OCI-LY1 (cell line): Measurements from ENCODE around the gene GSTM2.

ENCODE experiments used
- H2AFZ ChIP-seq: fragments of 200-600 bp; sonication (generic), shearing (Covaris generic); 2 replicates; pipeline ENCODE4 v1.6.0; 2014; ENCODE audit warnings: antibody characterized with exemption, mild to moderate bottlenecking, low read length
- H3F3A ChIP-seq: fragments of 200-600 bp; sonication (generic), shearing (Covaris generic); 2 replicates; pipeline ENCODE4 v1.6.0; 2014; ENCODE audit warnings: mild to moderate bottlenecking, antibody characterized with exemption, low read length, moderate library complexity; ENCODE audit not compliant: insufficient read depth
- H3K27ac ChIP-seq: fragments of 200-600 bp; sonication (generic); 2 replicates; pipeline ENCODE4 v1.5.1; 2014; ENCODE audit warnings: low read length, mixed run types, mild to moderate bottlenecking, low read depth; ENCODE audit not compliant: poor library complexity, severe bottlenecking
- H3K27me3 ChIP-seq: fragments of 200-600 bp; sonication (generic); 2 replicates; pipeline ENCODE4 v1.6.0; 2014; ENCODE audit warnings: antibody characterized with exemption, mild to moderate bottlenecking, low read length, moderate library complexity; ENCODE audit not compliant: insufficient read depth
- H3K36me3 ChIP-seq: fragments of 200-600 bp; sonication (generic); 2 replicates; pipeline ENCODE4 v1.6.1; 2014; ENCODE audit warnings: mild to moderate bottlenecking, antibody characterized with exemption, low read length, moderate library complexity, mixed read lengths; ENCODE audit not compliant: insufficient read depth
- H3K4me1 ChIP-seq: fragments of 200-600 bp; sonication (generic); 2 replicates; pipeline ENCODE4 v1.5.1; 2014; ENCODE audit warnings: mild to moderate bottlenecking, low read length, moderate library complexity; ENCODE audit not compliant: insufficient read depth, severe bottlenecking
- H3K4me2 ChIP-seq: fragments of 200-600 bp; sonication (generic), shearing (Covaris generic); 2 replicates; pipeline ENCODE4 v1.6.1; 2014; ENCODE audit warnings: low read length
- H3K4me3 ChIP-seq: fragments of 200-600 bp; sonication (generic); 2 replicates; pipeline ENCODE4 v1.5.1; 2014; ENCODE audit warnings: low read length, low read depth, mild to moderate bottlenecking, mixed read lengths; ENCODE audit not compliant: poor library complexity, severe bottlenecking
- H3K79me2 ChIP-seq: fragments of 200-600 bp; shearing (Covaris generic); 2 replicates; pipeline ENCODE4 v1.6.1; 2016; ENCODE audit warnings: mixed run types, low read length, mixed read lengths; ENCODE audit not compliant: insufficient read depth
- H3K9ac ChIP-seq: fragments of 200-600 bp; sonication (generic), shearing (Covaris generic); 2 replicates; pipeline ENCODE4 v1.6.1; 2014; ENCODE audit warnings: mild to moderate bottlenecking, low read length, mixed read lengths
- H3K9me2 ChIP-seq: fragments of 200-600 bp; sonication (generic), shearing (Covaris generic); 2 replicates; pipeline ENCODE4 v1.6.1; 2014; ENCODE audit warnings: low read depth, mild to moderate bottlenecking, low read length, mixed read lengths
- H3K9me3 ChIP-seq: fragments of 200-600 bp; shearing (Covaris generic); 2 replicates; pipeline ENCODE4 v1.6.1; 2014; ENCODE audit warnings: low read length, mixed read lengths
- H4K20me1 ChIP-seq: fragments of 200-600 bp; sonication (generic), shearing (Covaris generic); 2 replicates; pipeline ENCODE4 v1.6.0; 2016; ENCODE audit warnings: mild to moderate bottlenecking, low read length; ENCODE audit not compliant: insufficient read depth
- EZH2 ChIP-seq: fragments of 200-600 bp; sonication (generic), shearing (Covaris generic); IDR thresholded peaks from 2 replicates; pipeline ENCODE4 v1.8.0; 2017; ENCODE audit warnings: borderline replicate concordance, mixed run types, mild to moderate bottlenecking, antibody characterized with exemption, low read length, moderate library complexity, mixed read lengths
- TF ChIP-seq, protein P1 (sequence below): fragments of 200-600 bp; sonication (generic), shearing (Covaris generic); IDR thresholded peaks from 2 replicates; pipeline ENCODE4 v1.5.1; 2017; ENCODE audit warnings: mild to moderate bottlenecking, antibody characterized with exemption, low read length, moderate library complexity, mixed read lengths

The GSTM2 gene

DNA sequence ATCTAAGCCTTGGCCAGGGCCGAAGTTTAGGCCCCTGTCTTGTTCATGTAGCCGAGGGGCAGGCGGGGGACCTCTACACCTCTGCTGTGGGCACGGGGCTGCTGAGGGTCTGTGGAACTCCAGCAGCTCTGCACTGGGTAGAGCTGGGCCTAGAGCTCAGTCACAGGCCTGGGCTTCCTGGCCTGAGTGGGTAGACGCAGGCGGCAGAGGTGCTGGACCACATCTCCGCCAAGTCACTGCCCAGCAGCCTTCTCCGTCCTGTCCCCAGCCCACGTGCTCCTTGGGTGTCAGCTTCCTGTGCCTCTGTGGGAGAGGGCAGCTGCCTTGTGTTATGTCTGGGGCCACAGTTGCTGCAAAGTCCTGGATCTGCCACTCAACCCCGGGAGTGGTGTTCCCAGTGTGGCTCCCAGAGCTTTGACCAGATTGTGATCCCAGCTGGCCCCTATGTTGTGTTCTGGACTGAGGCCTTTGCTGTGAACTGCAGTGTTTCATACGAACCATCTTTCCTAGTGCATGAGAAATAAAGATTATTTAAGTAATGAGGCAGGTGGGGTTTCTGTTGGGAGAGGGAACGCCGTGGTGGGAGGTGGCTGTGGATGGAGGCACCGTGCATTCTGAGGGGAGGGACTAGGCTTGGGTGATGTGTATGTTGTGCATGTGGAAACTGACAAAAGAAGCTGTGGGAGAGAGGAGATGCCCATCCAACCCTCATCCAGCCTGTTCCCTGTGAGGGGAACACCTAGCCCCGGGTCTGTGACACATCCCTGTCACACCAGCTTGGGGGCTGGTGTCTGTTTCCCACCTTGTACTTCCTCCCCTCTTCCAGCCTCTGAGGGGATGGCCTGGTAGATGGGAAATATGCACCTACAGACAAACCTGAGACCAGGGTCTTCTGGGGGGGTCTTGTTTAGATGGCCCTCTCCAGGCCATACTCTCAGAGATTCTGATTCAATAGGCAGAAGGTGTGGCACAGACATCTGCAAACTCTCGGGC lies 36.0 kb upstream of the GSTM2 start:
- no peak overlapping the region for H3K9ac ChIP-seq
- no peak for TF ChIP-seq EZH2
- TF ChIP-seq, protein P1, sequence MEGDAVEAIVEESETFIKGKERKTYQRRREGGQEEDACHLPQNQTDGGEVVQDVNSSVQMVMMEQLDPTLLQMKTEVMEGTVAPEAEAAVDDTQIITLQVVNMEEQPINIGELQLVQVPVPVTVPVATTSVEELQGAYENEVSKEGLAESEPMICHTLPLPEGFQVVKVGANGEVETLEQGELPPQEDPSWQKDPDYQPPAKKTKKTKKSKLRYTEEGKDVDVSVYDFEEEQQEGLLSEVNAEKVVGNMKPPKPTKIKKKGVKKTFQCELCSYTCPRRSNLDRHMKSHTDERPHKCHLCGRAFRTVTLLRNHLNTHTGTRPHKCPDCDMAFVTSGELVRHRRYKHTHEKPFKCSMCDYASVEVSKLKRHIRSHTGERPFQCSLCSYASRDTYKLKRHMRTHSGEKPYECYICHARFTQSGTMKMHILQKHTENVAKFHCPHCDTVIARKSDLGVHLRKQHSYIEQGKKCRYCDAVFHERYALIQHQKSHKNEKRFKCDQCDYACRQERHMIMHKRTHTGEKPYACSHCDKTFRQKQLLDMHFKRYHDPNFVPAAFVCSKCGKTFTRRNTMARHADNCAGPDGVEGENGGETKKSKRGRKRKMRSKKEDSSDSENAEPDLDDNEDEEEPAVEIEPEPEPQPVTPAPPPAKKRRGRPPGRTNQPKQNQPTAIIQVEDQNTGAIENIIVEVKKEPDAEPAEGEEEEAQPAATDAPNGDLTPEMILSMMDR: no peak
- H3K9me3 ChIP-seq: no peaks in the 10 kb centered on the region
- no peak overlapping the region for H3K27ac ChIP-seq
- no peaks in the 10 kb centered on the region for H3K79me2 ChIP-seq
- H3K4me3 ChIP-seq: no peak overlapping the region
- no peaks in the 10 kb centered on the region for H3K9me2 ChIP-seq
- H4K20me1 ChIP-seq: no peaks in the 10 kb centered on the region
- no peaks in the 10 kb centered on the region for H3K4me1 ChIP-seq
- H3K36me3 ChIP-seq: peaks cover 52% of the 10 kb centered on the region
- no peaks in the 10 kb centered on the region for H3F3A ChIP-seq
- H3K4me2 ChIP-seq: no peak overlapping the region
- no peak overlapping the region for H2AFZ ChIP-seq
- H3K27me3 ChIP-seq: no peaks in the 10 kb centered on the region

DNA sequence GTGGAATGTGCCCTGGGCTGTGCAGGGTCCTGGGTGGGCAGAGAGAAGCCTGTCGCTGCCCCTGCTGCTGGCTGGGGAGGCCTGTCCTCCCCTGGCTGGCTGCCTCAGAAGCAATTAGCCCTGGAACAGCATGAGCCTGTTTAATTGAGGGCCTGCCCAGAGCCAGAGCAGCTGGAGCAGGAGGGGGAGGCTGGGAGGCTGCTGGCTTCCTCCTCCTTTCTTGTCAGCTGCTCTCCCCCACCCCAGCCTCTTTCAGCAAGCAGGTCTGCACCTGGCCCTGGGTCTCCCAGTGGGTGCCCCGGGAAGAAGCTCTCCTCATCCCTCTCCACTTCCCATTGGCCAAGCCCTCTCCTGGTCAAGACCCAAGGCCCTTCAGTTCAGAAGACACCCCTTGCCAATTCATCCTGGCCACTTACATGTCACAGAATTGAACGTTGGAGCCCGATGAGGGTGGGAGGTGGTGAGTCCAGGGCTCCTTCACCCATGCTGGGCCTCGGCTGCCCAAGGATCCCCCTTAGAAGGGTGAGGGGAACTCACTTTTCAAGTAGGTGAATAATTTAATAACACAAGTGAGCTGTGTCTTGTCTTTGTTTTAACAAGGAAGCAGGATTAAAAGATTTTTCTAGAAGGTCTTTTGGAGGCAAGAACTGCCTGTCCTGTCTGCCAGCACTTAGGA lies 35.0 kb upstream of the GSTM2 start:
- Histone ChIP-seq H3K4me1 (no peaks in the 10 kb centered on the region), H3K27me3 (no peaks in the 10 kb centered on the region), H4K20me1 (no peaks in the 10 kb centered on the region), H3K9me3 (no peaks in the 10 kb centered on the region), H3F3A (no peaks in the 10 kb centered on the region), H3K27ac (no peak overlapping the region), H3K9ac (no peak overlapping the region), H2AFZ (no peak overlapping the region), H3K4me3 (no peak overlapping the region), H3K36me3 (peaks cover 43% of the 10 kb centered on the region), H3K4me2 (no peak overlapping the region), H3K9me2 (no peaks in the 10 kb centered on the region), H3K79me2 (no peaks in the 10 kb centered on the region)
- no peak for TF ChIP-seq EZH2
- TF ChIP-seq, protein P1: no peak

DNA sequence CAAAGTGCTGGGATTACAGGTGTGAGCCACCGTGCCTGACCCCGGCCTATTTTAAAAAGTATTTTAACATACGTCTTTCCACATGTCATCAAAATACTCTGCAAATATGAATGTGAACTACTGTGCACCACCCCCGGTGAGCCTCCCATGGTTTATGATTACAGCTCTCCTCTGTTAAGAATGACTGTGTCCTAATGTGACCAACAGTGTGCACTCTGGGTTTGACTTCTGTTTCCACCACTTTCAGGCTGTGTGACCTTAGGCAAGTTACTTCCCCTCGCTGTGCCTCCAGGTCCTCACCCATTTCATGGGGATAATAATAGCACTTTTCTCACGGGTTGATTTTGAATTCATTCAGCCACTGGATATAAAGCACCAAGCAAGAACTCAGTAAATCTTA lies 33.6 kb upstream of the GSTM2 start:
- TF ChIP-seq, protein P1: no peak
- TF ChIP-seq EZH2: no peak
- Histone ChIP-seq H3K4me1 (no peaks in the 10 kb centered on the region), H3K9me3 (no peaks in the 10 kb centered on the region), H3K27me3 (no peaks in the 10 kb centered on the region), H3K36me3 (peaks cover 28% of the 10 kb centered on the region; the same call in 1 of the 2 replicates), H3K9ac (no peak overlapping the region), H3K27ac (no peak overlapping the region), H3K79me2 (no peaks in the 10 kb centered on the region), H3K4me2 (no peak overlapping the region), H4K20me1 (no peaks in the 10 kb centered on the region), H3K9me2 (no peaks in the 10 kb centered on the region), H2AFZ (no peak overlapping the region), H3K4me3 (no peak overlapping the region), H3F3A (no peaks in the 10 kb centered on the region)
